GM21619 (cell line): ENCODE measurements around the gene CMIP.

Source experiments
- ATAC-seq: cut with Tn5 transposase; IDR thresholded peaks from one replicate; pipeline ENCODE4 v1.9.1; 2021; ENCODE audit not compliant: unreplicated experiment

The CMIP gene

GRCh38 chr16:81694494-81695280 lies 250.1 kb downstream of the CMIP start:
- ATAC-seq: no peak

GRCh38 chr16:81695321-81696165 lies 250.9 kb downstream of the CMIP start:
- no peak for ATAC-seq

- ATAC-seq: no peak
Measured at GRCh38 chr16:81696166-81696960, 251.8 kb downstream of the CMIP start.

GRCh38 chr16:81696961-81697615 lies 252.5 kb downstream of the CMIP start:
- ATAC-seq: no peak

- ATAC-seq: no peak
Measured at GRCh38 chr16:81697616-81698309, 253.2 kb downstream of the CMIP start.

- no peak for ATAC-seq
Measured at GRCh38 chr16:81698310-81698641, 253.7 kb downstream of the CMIP start.

GRCh38 chr16:81699596-81699995 lies 255.0 kb downstream of the CMIP start:
- ATAC-seq: no peak

- ATAC-seq: no peak
Measured at GRCh38 chr16:81700071-81700779, 255.6 kb downstream of the CMIP start.

- no peak for ATAC-seq
Measured at GRCh38 chr16:81700780-81701165, 256.2 kb downstream of the CMIP start.

GRCh38 chr16:81701296-81701970 lies 256.8 kb downstream of the CMIP start:
- no peak for ATAC-seq

GRCh38 chr16:81702506-81702905 lies 257.9 kb downstream of the CMIP start:
- no peak for ATAC-seq

GRCh38 chr16:81703177-81704155 lies 258.9 kb downstream of the CMIP start:
- ATAC-seq: no peak

GRCh38 chr16:81705261-81705660 lies 260.7 kb downstream of the CMIP start:
- ATAC-seq: no peak

GRCh38 chr16:81706327-81707295 lies 262.0 kb downstream of the CMIP start:
- ATAC-seq: no peak

- ATAC-seq: no peak
Measured at GRCh38 chr16:81707411-81708265, 263.0 kb downstream of the CMIP start.
